WTC11 (cell line): Measurements from ENCODE around the gene MYO16.

Source experiments
- ATF1 ChIP-seq: sonication (generic); formaldehyde crosslinking; IDR thresholded peaks from 2 replicates; pipeline ENCODE4 v1.8.1; 2023; ENCODE audit warnings: mild to moderate bottlenecking, moderate library complexity, missing genetic modification reagents
- CBFB ChIP-seq: sonication (generic); formaldehyde crosslinking; IDR thresholded peaks from 2 replicates; pipeline ENCODE4 v1.8.1; 2022; ENCODE audit warnings: mild to moderate bottlenecking, low read depth, missing genetic modification reagents
- NFYB ChIP-seq: sonication (generic); formaldehyde crosslinking; conservative IDR thresholded peaks from 2 replicates; pipeline ENCODE4 v1.8.0; 2022; ENCODE audit warnings: low read depth, missing genetic modification reagents
- ZBTB43 ChIP-seq: sonication (generic); formaldehyde crosslinking; IDR thresholded peaks from 2 replicates; pipeline ENCODE4 v1.8.1; 2023; ENCODE audit warnings: mild to moderate bottlenecking, missing genetic modification reagents
- TF ChIP-seq, protein P1 (sequence below): fragments of 200-600 bp; IDR thresholded peaks from 2 replicates; pipeline ENCODE4 v1.8.0; 2022; ENCODE audit warnings: antibody characterized with exemption
- TF ChIP-seq, protein P2 (sequence below): sonication (generic); formaldehyde crosslinking; conservative IDR thresholded peaks from 2 replicates; pipeline ENCODE4 v1.8.1; 2022; ENCODE audit warnings: mild to moderate bottlenecking, missing genetic modification reagents
- TF ChIP-seq, protein P3 (sequence below): sonication (generic); formaldehyde crosslinking; IDR thresholded peaks from 2 replicates; pipeline ENCODE4 v1.8.0; 2022; ENCODE audit warnings: mild to moderate bottlenecking, missing genetic modification reagents

DNA sequence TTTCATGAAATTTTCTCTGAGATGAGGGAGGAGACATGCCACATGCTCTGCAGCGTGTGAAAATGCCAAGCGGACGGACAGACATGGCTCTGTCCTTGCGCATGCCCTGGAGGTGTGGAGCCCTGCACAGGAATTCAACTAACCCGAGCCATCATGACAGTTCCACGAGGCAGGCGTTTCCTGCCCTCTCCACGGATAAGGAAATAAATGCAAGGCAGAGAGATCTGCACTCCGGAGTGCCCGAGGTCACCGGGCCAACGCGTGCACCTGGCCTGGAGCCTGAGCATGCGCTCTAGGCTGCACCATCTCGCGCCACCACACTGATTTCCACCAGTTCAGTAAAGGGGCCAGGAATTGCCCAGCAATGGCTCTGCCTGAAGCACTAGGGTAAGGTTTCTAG lies 298.2 kb downstream of the MYO16 start:
- TF ChIP-seq ZBTB43 (no peak), NFYB (no peak), CBFB (no peak), ATF1 (no peak)
- TF ChIP-seq, protein P1, sequence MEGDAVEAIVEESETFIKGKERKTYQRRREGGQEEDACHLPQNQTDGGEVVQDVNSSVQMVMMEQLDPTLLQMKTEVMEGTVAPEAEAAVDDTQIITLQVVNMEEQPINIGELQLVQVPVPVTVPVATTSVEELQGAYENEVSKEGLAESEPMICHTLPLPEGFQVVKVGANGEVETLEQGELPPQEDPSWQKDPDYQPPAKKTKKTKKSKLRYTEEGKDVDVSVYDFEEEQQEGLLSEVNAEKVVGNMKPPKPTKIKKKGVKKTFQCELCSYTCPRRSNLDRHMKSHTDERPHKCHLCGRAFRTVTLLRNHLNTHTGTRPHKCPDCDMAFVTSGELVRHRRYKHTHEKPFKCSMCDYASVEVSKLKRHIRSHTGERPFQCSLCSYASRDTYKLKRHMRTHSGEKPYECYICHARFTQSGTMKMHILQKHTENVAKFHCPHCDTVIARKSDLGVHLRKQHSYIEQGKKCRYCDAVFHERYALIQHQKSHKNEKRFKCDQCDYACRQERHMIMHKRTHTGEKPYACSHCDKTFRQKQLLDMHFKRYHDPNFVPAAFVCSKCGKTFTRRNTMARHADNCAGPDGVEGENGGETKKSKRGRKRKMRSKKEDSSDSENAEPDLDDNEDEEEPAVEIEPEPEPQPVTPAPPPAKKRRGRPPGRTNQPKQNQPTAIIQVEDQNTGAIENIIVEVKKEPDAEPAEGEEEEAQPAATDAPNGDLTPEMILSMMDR, result no peak
- TF ChIP-seq, protein P2, sequence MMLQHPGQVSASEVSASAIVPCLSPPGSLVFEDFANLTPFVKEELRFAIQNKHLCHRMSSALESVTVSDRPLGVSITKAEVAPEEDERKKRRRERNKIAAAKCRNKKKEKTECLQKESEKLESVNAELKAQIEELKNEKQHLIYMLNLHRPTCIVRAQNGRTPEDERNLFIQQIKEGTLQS, result no peak
- TF ChIP-seq, protein P3, sequence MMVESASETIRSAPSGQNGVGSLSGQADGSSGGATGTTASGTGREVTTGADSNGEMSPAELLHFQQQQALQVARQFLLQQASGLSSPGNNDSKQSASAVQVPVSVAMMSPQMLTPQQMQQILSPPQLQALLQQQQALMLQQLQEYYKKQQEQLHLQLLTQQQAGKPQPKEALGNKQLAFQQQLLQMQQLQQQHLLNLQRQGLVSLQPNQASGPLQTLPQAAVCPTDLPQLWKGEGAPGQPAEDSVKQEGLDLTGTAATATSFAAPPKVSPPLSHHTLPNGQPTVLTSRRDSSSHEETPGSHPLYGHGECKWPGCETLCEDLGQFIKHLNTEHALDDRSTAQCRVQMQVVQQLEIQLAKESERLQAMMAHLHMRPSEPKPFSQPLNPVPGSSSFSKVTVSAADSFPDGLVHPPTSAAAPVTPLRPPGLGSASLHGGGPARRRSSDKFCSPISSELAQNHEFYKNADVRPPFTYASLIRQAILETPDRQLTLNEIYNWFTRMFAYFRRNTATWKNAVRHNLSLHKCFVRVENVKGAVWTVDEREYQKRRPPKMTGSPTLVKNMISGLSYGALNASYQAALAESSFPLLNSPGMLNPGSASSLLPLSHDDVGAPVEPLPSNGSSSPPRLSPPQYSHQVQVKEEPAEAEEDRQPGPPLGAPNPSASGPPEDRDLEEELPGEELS (CRISPR knock-in tag), result no peak
